ENCODE results near the gene KRT12.

KRT12 gene

GRCh38 chr17:40905370-40905769, 38.3 kb upstream of the KRT12 start:
- no peak overlapping the region for H3K4me3 ChIP-seq (replicated peaks; ENCODE audit: low read depth, low read length)
- no peaks in the 10 kb centered on the region for H3K36me3 ChIP-seq (ENCODE audit: control insufficient read depth, insufficient read depth, low read length)
- no peak for DNase-seq (ENCODE audit: extremely low read depth, insufficient read length)
- no peaks in the 10 kb centered on the region; the same call in none of the 2 replicates for H3K27me3 ChIP-seq (replicated peaks; ENCODE audit: control insufficient read depth, insufficient read depth, low read length)
- TF ChIP-seq CTCF (IDR thresholded peaks at IDR 0.05; ENCODE audit: insufficient read depth, low read length, poor library complexity, severe bottlenecking): no peak

GRCh38 chr17:40903129-40903847, 36.3 kb upstream of the KRT12 start:
- DNase-seq (ENCODE audit: extremely low read depth, insufficient read length): no peak
- Histone ChIP-seq H3K27me3 (replicated peaks; ENCODE audit: control insufficient read depth, insufficient read depth, low read length) (no peaks in the 10 kb centered on the region; the same call in none of the 2 replicates), H3K4me3 (replicated peaks; ENCODE audit: low read depth, low read length) (no peak overlapping the region), H3K36me3 (ENCODE audit: control insufficient read depth, insufficient read depth, low read length) (no peaks in the 10 kb centered on the region)
- no peak for TF ChIP-seq CTCF (IDR thresholded peaks at IDR 0.05; ENCODE audit: insufficient read depth, low read length, poor library complexity, severe bottlenecking)

- H3K4me3 ChIP-seq (replicated peaks; ENCODE audit: low read depth, low read length): no peak overlapping the region
- TF ChIP-seq CTCF (IDR thresholded peaks at IDR 0.05; ENCODE audit: insufficient read depth, low read length, poor library complexity, severe bottlenecking): no peak
- DNase-seq (ENCODE audit: extremely low read depth, insufficient read length): no peak
- H3K27me3 ChIP-seq (replicated peaks; ENCODE audit: control insufficient read depth, insufficient read depth, low read length): no peaks in the 10 kb centered on the region; the same call in none of the 2 replicates
- H3K36me3 ChIP-seq (ENCODE audit: control insufficient read depth, insufficient read depth, low read length): no peaks in the 10 kb centered on the region
These were observed 35.5 kb upstream of the KRT12 start for GRCh38 chr17:40902498-40902897.

GRCh38 chr17:40901981-40902474, 35.0 kb upstream of the KRT12 start:
- H3K27me3 ChIP-seq (replicated peaks; ENCODE audit: control insufficient read depth, insufficient read depth, low read length): no peaks in the 10 kb centered on the region; the same call in none of the 2 replicates
- no peak for TF ChIP-seq CTCF (IDR thresholded peaks at IDR 0.05; ENCODE audit: insufficient read depth, low read length, poor library complexity, severe bottlenecking)
- no peaks in the 10 kb centered on the region for H3K36me3 ChIP-seq (ENCODE audit: control insufficient read depth, insufficient read depth, low read length)
- no peak for DNase-seq (ENCODE audit: extremely low read depth, insufficient read length)
- no peak overlapping the region for H3K4me3 ChIP-seq (replicated peaks; ENCODE audit: low read depth, low read length)

GRCh38 chr17:40900809-40901356, 33.9 kb upstream of the KRT12 start:
- TF ChIP-seq CTCF (IDR thresholded peaks at IDR 0.05; ENCODE audit: insufficient read depth, low read length, poor library complexity, severe bottlenecking): no peak
- Histone ChIP-seq H3K4me3 (replicated peaks; ENCODE audit: low read depth, low read length) (no peak overlapping the region), H3K27me3 (replicated peaks; ENCODE audit: control insufficient read depth, insufficient read depth, low read length) (no peaks in the 10 kb centered on the region; the same call in 1 of the 2 replicates), H3K36me3 (ENCODE audit: control insufficient read depth, insufficient read depth, low read length) (no peaks in the 10 kb centered on the region)
- no peak for DNase-seq (ENCODE audit: extremely low read depth, insufficient read length)

Data from GM06990 (cell line).